Measurements from ENCODE around the gene RIMBP2.

- TF ChIP-seq, protein P1, sequence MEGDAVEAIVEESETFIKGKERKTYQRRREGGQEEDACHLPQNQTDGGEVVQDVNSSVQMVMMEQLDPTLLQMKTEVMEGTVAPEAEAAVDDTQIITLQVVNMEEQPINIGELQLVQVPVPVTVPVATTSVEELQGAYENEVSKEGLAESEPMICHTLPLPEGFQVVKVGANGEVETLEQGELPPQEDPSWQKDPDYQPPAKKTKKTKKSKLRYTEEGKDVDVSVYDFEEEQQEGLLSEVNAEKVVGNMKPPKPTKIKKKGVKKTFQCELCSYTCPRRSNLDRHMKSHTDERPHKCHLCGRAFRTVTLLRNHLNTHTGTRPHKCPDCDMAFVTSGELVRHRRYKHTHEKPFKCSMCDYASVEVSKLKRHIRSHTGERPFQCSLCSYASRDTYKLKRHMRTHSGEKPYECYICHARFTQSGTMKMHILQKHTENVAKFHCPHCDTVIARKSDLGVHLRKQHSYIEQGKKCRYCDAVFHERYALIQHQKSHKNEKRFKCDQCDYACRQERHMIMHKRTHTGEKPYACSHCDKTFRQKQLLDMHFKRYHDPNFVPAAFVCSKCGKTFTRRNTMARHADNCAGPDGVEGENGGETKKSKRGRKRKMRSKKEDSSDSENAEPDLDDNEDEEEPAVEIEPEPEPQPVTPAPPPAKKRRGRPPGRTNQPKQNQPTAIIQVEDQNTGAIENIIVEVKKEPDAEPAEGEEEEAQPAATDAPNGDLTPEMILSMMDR (IDR thresholded peaks at IDR 0.05) = no peak
- no peak for TF ChIP-seq POLR2AphosphoS5 (IDR thresholded peaks at IDR 0.05)
- no peak for TF ChIP-seq POLR2A (IDR thresholded peaks at IDR 0.05; ENCODE audit: low read depth)
- no peak for TF ChIP-seq EP300 (IDR thresholded peaks at IDR 0.05)
These were observed 3.6 kb downstream of the RIMBP2 start for GRCh38 chr12:130712346-130713065.
